Measurements from ENCODE around the gene GSX1. TPM values are rescaled to one million over a fixed set of nuclear protein-coding genes. Genes with fewer than 3 reads are reported as not detected.

GSX1 gene
- total RNA-seq, 1 donor from 2014 or later, result not detected

DNA sequence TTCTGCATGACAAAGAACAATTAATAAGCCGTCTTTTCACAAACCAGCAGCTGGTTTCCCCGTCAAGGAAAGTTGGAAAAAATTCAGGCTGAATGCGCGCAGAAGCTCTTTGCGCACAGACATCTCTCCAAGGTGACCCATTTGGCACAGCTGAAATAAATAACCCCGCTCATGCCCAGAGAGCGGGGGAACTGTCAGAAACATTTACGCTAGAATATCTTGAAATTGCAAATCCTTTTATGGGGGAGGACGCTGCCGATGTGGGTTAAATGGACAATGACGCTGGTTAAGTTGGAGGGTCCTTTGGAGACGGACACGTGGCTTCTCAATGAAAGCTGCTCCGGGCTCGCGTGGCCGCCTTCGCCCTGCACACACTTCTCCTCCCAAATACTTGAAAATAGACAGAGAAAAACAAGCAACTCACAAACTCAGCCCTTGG lies 30.6 kb downstream of the GSX1 start:
- no peaks in the 10 kb centered on the region for H3K9me3 Mint-ChIP-seq (ENCODE audit: low read depth)
- DNase-seq (ENCODE audit: low spot score), result no peak
- no peaks in the 10 kb centered on the region for H3K36me3 Mint-ChIP-seq (ENCODE audit: low read depth)
- H3K27ac Mint-ChIP-seq (ENCODE audit: unreplicated experiment), result no peak overlapping the region
- TF ChIP-seq, protein P1, sequence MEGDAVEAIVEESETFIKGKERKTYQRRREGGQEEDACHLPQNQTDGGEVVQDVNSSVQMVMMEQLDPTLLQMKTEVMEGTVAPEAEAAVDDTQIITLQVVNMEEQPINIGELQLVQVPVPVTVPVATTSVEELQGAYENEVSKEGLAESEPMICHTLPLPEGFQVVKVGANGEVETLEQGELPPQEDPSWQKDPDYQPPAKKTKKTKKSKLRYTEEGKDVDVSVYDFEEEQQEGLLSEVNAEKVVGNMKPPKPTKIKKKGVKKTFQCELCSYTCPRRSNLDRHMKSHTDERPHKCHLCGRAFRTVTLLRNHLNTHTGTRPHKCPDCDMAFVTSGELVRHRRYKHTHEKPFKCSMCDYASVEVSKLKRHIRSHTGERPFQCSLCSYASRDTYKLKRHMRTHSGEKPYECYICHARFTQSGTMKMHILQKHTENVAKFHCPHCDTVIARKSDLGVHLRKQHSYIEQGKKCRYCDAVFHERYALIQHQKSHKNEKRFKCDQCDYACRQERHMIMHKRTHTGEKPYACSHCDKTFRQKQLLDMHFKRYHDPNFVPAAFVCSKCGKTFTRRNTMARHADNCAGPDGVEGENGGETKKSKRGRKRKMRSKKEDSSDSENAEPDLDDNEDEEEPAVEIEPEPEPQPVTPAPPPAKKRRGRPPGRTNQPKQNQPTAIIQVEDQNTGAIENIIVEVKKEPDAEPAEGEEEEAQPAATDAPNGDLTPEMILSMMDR (IDR thresholded peaks at IDR 0.05), result no peak
- H3K4me1 Mint-ChIP-seq (ENCODE audit: low read depth), result no peaks in the 10 kb centered on the region
- H3K27me3 Mint-ChIP-seq (ENCODE audit: low read depth), result peaks cover 70% of the 10 kb centered on the region
- no peak overlapping the region for H3K4me3 Mint-ChIP-seq (ENCODE audit: unreplicated experiment)

DNA sequence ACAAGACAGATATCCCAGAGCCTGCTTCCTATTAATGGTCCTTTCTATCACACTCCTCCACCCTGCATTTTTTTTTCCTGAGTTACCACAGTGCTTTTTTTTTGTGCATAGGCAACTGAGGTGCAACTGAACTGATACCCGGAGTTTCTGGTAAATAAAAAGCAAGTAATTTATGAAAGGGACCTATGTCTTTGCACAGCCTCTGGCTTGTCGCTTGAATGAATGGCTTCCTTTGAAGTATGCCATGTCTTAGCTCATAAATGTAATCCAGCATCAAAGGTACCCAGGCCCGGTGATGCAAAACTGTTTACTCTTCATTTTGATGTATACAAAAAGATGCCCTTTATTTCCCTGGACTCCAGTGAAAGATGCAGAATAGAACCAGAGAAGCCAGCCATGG lies 31.8 kb downstream of the GSX1 start:
- Mint-ChIP-seq H3K4me1 (ENCODE audit: low read depth) (no peaks in the 10 kb centered on the region), H3K27ac (ENCODE audit: unreplicated experiment) (no peak overlapping the region), H3K36me3 (ENCODE audit: low read depth) (no peaks in the 10 kb centered on the region), H3K9me3 (ENCODE audit: low read depth) (no peaks in the 10 kb centered on the region), H3K27me3 (ENCODE audit: low read depth) (peaks cover 75% of the 10 kb centered on the region), H3K4me3 (ENCODE audit: unreplicated experiment) (no peak overlapping the region)
- no peak for DNase-seq (ENCODE audit: low spot score)
- TF ChIP-seq, protein P1 (IDR thresholded peaks at IDR 0.05), result no peak

DNA sequence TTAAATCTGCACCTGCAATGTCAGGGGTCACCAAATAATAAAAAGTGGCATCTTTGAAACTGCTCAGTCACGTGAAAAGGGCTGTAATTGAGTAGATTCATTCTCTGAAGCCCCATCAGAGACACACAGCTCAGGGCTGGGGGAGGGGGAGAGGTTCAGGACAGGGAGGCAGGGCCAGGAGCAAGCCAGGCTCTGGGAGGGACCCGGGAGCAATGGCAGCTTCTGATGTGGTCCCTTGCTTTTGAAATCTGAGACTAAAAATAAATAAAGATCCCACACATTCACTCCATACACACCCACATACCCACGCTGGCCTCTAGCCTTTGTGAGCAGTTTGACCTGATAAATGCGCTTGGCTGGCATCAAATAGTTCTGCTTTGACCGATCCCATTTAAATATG lies 32.8 kb downstream of the GSX1 start:
- peaks cover 70% of the 10 kb centered on the region for H3K27me3 Mint-ChIP-seq (ENCODE audit: low read depth)

DNA sequence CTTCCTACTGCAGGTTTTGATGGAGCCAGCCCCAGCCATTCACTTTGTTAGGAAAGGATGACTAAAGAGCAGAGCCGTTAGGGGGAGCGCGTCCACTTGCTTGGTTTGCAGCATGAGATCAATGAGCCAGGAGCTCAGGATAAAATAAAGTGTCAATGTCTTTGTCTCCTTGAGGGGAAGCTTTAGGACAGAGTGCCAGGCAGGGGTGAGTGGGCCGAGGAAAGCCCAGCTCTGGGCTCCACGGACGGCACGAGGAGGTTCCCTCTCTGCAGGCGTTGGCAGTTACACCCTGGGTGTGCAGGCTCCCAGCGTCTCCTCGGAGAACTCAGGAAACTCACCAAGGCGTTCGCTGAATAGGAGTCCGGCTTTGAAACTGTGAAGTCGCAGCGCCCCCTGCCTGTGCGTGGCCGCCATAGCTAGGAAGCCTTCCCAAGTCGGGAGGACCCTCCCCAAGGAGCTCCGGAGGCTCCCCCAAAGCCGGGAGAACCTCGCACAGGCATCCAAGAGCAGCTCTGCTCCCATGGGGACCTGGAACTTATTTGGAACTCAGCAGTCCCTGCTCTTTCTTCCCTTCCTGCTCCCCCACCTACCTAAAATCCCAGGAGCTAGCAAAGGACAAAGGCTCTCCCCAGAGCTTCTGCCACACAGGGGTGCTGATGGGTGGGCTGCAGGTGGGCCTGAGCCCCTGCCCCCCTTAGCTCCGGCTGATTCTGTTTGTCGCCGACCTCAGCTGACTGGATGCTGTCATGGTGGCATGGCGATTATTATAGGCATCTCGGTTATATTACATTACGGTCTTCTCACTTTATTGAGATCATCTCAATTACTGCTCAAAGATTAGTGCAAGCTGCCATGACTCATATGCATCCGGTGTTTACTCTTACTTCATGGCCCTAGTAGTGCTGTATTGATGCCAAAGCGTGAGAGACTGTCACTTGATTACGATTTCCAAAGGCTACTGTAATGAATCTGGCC lies 34.4 kb downstream of the GSX1 start:
- Mint-ChIP-seq H3K9me3 (ENCODE audit: low read depth) (no peaks in the 10 kb centered on the region), H3K27ac (ENCODE audit: unreplicated experiment) (no peak overlapping the region), H3K4me1 (ENCODE audit: low read depth) (no peaks in the 10 kb centered on the region), H3K36me3 (ENCODE audit: low read depth) (no peaks in the 10 kb centered on the region), H3K27me3 (ENCODE audit: low read depth) (peaks cover 68% of the 10 kb centered on the region), H3K4me3 (ENCODE audit: unreplicated experiment) (peak overlapping the region; percentile 73)
- TF ChIP-seq, protein P1 (IDR thresholded peaks at IDR 0.05), result peak; percentile 92
- no peak for DNase-seq (ENCODE audit: low spot score)

More for the DNA sequence above, 32.8 kb downstream of the GSX1 start:
- Mint-ChIP-seq H3K4me1 (ENCODE audit: low read depth) (no peaks in the 10 kb centered on the region), H3K4me3 (ENCODE audit: unreplicated experiment) (no peak overlapping the region), H3K27ac (ENCODE audit: unreplicated experiment) (no peak overlapping the region), H3K9me3 (ENCODE audit: low read depth) (no peaks in the 10 kb centered on the region), H3K36me3 (ENCODE audit: low read depth) (no peaks in the 10 kb centered on the region)
- DNase-seq (ENCODE audit: low spot score), result no peak
- TF ChIP-seq, protein P1 (IDR thresholded peaks at IDR 0.05), result no peak

DNA sequence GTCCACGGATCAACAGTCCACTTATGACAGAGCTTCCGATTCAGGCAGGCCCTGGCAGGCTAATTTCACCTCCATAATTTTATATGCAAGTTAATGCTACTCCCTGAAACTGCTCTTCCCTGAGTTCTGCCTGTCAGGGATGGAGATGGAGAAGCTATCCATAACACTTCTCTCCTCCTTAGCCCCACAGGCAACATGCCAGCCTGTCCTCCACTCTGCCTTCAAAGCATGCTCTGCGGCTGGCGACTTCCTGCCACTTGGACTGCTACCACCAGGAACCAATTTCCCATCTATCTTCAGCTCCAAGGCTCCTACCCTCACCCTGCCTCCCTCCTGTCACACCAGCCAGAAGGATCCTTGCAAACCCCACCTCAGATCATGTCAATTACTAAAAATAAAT lies 35.4 kb downstream of the GSX1 start:
- DNase-seq (ENCODE audit: low spot score), result no peak
- H3K27me3 Mint-ChIP-seq (ENCODE audit: low read depth), result peaks cover 67% of the 10 kb centered on the region
- no peaks in the 10 kb centered on the region for H3K9me3 Mint-ChIP-seq (ENCODE audit: low read depth)
- H3K27ac Mint-ChIP-seq (ENCODE audit: unreplicated experiment), result no peak overlapping the region
- no peak overlapping the region for H3K4me3 Mint-ChIP-seq (ENCODE audit: unreplicated experiment)
- TF ChIP-seq, protein P1 (IDR thresholded peaks at IDR 0.05), result no peak
- H3K4me1 Mint-ChIP-seq (ENCODE audit: low read depth), result no peaks in the 10 kb centered on the region
- H3K36me3 Mint-ChIP-seq (ENCODE audit: low read depth), result no peaks in the 10 kb centered on the region

Data from chondrocyte (in vitro differentiated cells).